Stimulated activated CD8-positive, alpha-beta memory T cell treated with anti-CD3 and anti-CD28 coated beads, Interleukin-2, amount 100 ng/mL, for 48 hours (primary cell): ENCODE results near the gene THOC5.
"Not testable (repeated sequence)": the region's sequence is repeated elsewhere in the genome, so short reads cannot be mapped to it uniquely, and the experiment has no call there.

Experiments used
- DNase-seq, 2 donors: peaks; one replicate each; pipeline ENCODE4 v3.0.0-alpha.2; 2020; ENCODE audit warnings: low read depth in 2 of 2

THOC5 gene

GRCh38 chr22:29510542-29510941 is 43.0 kb downstream of the THOC5 start:
- no peak for DNase-seq

GRCh38 chr22:29509815-29510214 is 43.7 kb downstream of the THOC5 start:
- DNase-seq: no peak

GRCh38 chr22:29509298-29509697 is 44.3 kb downstream of the THOC5 start:
- no peak for DNase-seq

- no peak for DNase-seq
Observed at GRCh38 chr22:29503811-29504372, 49.7 kb downstream of the THOC5 start.

- DNase-seq: no peak
Observed at GRCh38 chr22:29499852-29500251, 53.7 kb downstream of the THOC5 start.

- DNase-seq: no peak
Observed at GRCh38 chr22:29493636-29494035, 59.9 kb downstream of the THOC5 start.

- no peak for DNase-seq
Observed at GRCh38 chr22:29491012-29491411, 62.5 kb downstream of the THOC5 start.

- not testable (repeated sequence) for DNase-seq
Observed at GRCh38 chr22:29489127-29489780, 64.3 kb downstream of the THOC5 start.

GRCh38 chr22:29487426-29487986 is 66.1 kb downstream of the THOC5 start:
- DNase-seq: no peak

- DNase-seq: no peak
Observed at GRCh38 chr22:29485448-29485847, 68.1 kb downstream of the THOC5 start.

GRCh38 chr22:29484642-29485041 is 68.9 kb downstream of the THOC5 start:
- DNase-seq: no peak

- no peak for DNase-seq
Observed at GRCh38 chr22:29483254-29483653, 70.3 kb downstream of the THOC5 start.

GRCh38 chr22:29482726-29483125 is 70.8 kb downstream of the THOC5 start:
- no peak for DNase-seq

GRCh38 chr22:29482253-29482652 is 71.3 kb downstream of the THOC5 start:
- no peak for DNase-seq

GRCh38 chr22:29481265-29482000 is 72.1 kb downstream of the THOC5 start:
- DNase-seq: no peak

GRCh38 chr22:29480512-29481264 is 72.9 kb downstream of the THOC5 start:
- DNase-seq: peak; percentile 18 to 36

- DNase-seq: no peak
Observed at GRCh38 chr22:29480262-29480511, 73.4 kb downstream of the THOC5 start.

- no peak for DNase-seq
Observed at GRCh38 chr22:29479417-29480261, 73.9 kb downstream of the THOC5 start, which contains the start of gene NEFH. Gene NEFH, plus strand, starts transcription at chr22:29480218. Its CDS starts 45 bp downstream, at chr22:29480263.

- DNase-seq: no peak
Observed at GRCh38 chr22:29478326-29479276, 75.0 kb downstream of the THOC5 start.

- no peak for DNase-seq
Observed at GRCh38 chr22:29477723-29478318, 75.7 kb downstream of the THOC5 start.
